Activated gamma-delta T cell treated with anti-CD3 and anti-CD28 coated beads, Interleukin-2, amount 50 U/mL, for 16 hours (primary cell): ENCODE measurements around the gene TMEM39B.
"Not testable (repeated sequence)": the region's sequence is repeated elsewhere in the genome, so short reads cannot be mapped to it uniquely, and the experiment has no call there.

ENCODE experiments used
- DNase-seq: peaks from one replicate; pipeline ENCODE4 v3.0.0-alpha.2; 2020; ENCODE audit warnings: low read depth

TMEM39B gene

GRCh38 chr1:32072622-32073298 lies at the start of gene TMEM39B:
Gene TMEM39B (plus strand): TSS chr1:32072939. CDS start chr1:32073048, 109 bp downstream.
- peak; percentile 89 for DNase-seq

DNA sequence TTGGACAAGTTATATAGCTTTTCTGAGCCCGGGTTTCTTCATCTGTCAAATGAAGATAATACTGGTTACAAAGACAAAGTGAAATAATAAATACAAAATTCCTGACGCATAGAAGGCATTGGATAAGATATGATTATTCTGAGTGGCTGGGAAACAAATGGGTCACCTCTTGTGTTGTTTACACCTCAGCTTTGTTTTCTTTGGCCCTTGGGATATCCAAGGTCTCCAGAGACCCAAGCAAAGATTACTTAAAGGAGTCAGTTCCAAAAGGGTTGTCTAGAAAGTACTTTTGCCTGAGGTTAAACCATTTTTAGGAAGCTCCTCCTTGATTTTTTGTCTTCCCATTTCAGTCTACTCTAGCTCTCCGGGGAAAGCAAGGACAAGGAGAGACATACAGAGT lies 49.4 kb upstream of the TMEM39B start:
- no peak for DNase-seq

GRCh38 chr1:32025515-32025914 lies 47.2 kb upstream of the TMEM39B start:
- DNase-seq, result no peak

DNA sequence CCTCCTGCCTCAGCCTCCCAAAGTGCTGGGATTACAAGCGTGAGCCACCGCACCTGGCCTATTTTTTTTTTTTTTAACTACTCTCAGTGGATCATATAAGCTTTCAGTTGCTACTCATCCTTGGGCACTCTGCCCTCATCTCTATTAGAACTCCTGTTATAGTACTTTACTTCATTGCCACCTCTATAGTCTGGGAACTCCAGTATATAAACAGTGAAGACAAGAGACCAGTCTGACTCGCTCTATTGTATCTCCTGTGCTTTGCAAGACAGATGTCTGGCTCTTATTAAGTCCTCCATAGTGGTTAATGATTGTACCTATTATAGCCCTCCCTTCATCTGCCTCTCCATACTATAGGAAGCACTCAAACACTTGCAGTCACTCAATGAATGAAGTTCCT lies 44.0 kb upstream of the TMEM39B start:
- no peak for DNase-seq

GRCh38 chr1:32031578-32032274 lies 41.0 kb upstream of the TMEM39B start:
- no peak for DNase-seq

DNA sequence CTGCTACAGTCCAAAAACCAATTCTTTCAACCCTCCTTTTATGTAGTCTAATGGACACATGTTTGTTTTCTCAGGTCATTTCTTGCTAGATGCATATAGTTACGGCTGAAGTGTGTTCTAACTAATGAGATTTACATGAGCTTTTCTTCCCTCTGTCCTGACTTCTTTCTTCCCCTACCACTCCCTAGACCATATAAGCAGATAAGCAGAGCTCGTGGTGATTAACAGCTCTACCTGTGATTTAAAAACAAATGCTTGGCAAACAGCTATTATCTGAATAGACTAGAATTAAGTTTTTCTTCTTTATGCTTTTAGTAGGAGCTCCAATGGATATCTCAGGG lies 40.5 kb upstream of the TMEM39B start:
- DNase-seq, result no peak

GRCh38 chr1:32035119-32035518 lies 37.6 kb upstream of the TMEM39B start:
- DNase-seq, result no peak

GRCh38 chr1:32040711-32041110 lies 32.0 kb upstream of the TMEM39B start:
- DNase-seq, result no peak

- DNase-seq, result no peak
Observed at GRCh38 chr1:32042330-32042729, 30.4 kb upstream of the TMEM39B start.

DNA sequence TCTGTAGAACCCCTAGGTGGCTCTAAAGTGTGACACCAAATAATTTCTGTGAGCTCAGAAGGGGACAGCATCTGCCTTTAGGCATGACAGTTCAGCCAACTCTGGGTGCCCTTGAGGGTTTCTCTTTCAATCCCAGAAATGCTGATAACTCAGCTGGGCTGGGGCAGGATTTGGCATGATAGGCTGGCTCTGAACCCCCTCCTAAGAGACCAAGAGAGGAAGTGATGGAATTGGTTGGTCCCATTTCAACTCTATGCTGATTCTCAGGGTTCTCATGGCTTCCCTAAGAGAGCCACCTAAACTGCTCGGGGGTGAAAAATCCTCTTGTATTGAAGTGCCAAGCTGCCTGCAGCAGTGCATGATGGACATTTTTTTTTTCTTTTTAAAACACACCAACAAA lies 28.5 kb upstream of the TMEM39B start:
- no peak for DNase-seq

GRCh38 chr1:32045772-32046171 lies 27.0 kb upstream of the TMEM39B start:
- DNase-seq, result no peak

DNA sequence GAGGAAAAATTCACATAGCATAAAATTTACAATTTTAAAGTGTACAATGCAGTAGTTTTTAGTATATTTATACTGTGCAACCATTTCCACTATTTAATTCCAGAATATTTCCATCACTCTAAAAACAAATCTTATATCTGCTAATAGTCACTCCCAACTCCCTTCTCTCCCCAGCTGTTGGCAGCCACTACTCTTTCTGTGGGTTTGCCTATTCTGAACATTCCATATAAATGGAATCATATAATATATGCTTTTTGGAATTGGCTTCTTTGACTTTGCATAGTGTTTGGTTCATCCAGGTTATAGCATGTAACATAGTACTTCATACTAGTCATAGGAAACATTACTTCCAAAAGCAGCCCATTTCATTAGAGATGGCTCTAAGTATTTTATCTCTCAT lies 25.0 kb upstream of the TMEM39B start:
- DNase-seq, result no peak

- no peak for DNase-seq
Observed at GRCh38 chr1:32048440-32048839, 24.3 kb upstream of the TMEM39B start.

GRCh38 chr1:32051706-32052105 lies 21.0 kb upstream of the TMEM39B start:
- DNase-seq, result no peak

DNA sequence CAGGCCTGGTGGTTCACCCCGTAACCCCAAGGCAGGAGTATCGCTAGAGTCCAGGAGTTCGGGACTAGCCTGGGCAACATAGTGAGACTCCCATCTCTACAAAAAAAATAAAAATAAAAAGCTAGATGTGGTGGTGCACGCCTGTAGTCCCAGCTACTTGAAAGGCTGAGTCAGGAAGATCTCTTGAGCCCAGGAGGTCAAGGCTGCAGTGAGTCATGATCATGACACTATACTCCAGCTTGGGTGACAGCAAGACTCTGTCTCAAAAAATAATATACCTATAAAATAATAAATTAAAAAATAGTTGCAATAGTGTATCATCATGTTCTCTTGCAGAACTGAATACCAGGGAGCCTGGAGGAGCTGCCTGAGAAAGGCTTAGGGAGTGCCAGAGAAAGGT lies 19.9 kb upstream of the TMEM39B start:
- no peak for DNase-seq

DNA sequence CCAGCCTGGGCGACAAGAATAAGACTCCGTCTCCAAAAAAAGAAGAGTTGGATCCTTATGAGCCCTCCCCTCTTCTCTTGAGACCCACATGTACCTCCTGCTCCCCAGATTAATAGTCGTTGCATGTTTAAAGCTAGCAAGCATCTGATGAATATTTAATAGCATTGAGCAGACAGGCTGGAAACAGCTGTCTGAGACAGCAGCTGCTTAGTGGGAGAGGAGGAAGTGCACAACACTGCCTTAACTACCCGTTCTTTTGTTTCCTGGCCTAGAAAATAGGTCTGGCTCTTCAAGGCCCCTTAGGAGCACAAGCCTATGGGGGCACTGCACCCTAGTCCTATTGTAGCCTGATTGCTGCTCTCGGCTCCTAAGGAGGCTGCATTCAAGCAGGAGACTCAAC lies 17.3 kb upstream of the TMEM39B start:
- DNase-seq, result no peak

DNA sequence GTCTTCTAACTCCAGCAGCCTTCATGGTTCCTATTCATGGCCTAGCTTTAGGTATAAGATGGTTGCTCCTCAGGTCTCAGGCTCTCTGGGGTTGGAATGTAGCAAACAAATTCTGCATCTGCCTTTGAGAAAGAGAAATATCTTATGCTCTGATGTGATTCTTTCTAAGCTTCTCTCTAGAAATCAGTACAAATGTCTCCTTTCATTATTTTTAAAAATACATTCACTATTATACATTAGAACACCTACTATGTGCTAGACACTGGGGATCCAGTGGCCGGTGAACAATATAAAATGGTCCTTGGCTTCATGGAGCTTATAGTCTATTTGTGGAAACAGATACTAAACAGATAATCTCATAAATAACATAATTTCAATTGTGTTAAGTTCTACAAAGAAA lies 16.1 kb upstream of the TMEM39B start:
- DNase-seq, result no peak

GRCh38 chr1:32060914-32061313 lies 11.8 kb upstream of the TMEM39B start:
- no peak for DNase-seq

DNA sequence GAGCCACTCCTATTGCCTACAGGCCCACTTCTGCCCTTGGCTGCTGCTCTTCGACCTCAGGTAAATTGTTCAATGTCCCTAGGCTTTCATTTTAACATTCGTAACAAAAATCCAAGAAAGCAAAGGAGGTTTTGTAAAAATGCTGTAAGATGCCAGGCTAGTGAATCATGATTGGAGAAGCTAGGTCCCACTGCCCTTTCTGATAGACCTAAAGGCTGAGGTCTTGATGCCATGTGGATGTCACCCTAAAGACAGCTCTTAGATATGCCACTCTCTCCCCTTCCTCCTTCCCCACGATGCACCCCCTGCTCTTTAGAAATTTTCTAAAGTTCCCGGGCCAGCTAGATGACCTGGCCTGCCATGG lies 9.9 kb upstream of the TMEM39B start:
- DNase-seq, result no peak

DNA sequence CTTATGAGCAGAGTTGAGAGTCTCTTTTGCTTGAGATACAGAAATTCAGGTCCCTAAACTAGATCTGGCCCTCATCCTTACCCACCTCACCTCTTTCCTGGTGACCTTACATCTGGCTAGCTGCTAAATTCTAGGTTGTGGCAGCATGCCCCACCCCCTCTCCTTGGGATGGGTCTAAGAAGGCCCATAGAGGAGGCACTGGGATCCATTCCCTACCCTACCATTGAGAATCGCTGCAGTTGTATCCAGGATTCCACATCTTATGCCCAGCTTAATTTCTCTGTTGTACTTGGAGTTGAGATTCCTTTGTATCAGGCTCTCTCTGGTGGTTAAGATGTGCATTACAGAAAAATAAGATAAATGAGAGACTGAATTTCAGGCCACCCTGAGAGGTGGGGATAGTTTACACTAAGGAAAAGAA lies 9.5 kb upstream of the TMEM39B start:
- DNase-seq, result no peak

DNA sequence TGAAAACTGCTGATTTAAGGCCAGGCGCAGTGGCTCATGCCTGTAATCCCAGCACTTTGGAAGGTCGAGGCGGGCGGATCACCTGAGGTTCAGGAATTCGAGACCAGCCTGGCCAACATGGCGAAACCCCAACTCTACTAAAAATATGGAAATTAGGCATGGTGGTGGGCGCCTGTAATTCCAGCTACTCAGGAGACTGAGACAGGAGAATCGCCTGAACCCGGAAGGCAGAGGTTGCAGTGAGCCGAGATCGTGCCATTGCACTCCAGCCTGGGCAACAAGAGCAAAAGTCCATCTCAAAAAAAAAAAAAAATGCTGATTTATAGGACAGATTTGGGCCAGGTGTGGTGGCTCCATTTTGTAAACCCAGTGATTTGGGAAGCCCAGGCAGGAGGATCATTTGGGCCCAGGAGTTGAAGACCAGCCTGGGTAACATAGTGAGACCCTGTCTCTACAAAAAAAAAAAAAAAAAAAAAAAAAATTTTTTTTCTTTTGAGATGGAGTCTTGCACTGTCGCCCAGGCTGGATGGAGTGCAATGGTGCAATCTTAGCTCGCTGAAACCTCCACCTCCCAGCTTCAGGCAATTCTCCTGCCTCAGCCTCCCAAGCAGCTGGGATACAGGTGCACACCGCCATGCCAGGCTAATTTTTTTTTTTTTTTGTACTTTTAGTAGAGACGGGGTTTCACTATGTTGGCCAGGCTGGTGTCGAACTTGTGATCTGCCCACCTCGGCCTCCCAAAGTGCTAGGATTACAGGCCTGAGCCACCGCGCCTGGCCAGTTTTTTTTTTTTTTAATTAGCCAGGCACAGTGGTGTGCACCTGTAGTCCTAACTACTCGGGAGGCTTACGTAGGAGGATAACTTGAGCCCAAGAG lies 6.9 kb upstream of the TMEM39B start:
- not testable (repeated sequence) for DNase-seq

DNA sequence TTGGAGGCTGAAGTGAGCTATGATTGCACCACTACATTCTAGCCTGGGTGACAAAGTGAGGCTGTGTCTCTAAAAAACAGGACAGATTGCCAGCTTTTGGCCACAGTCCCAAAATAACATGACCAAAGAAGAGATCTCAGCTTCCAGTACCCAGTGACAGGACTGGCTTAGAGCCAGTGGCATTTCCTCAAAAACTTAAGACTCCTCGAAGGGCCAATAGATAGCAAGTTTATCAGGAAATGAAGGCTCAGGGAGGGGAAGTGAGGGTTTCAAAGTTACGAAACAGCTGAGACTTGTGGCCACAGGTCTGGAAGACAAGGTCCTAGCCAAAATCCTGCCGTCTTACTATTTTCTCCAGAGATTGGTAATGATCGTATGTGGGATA lies 6.3 kb upstream of the TMEM39B start:
- DNase-seq, result no peak

DNA sequence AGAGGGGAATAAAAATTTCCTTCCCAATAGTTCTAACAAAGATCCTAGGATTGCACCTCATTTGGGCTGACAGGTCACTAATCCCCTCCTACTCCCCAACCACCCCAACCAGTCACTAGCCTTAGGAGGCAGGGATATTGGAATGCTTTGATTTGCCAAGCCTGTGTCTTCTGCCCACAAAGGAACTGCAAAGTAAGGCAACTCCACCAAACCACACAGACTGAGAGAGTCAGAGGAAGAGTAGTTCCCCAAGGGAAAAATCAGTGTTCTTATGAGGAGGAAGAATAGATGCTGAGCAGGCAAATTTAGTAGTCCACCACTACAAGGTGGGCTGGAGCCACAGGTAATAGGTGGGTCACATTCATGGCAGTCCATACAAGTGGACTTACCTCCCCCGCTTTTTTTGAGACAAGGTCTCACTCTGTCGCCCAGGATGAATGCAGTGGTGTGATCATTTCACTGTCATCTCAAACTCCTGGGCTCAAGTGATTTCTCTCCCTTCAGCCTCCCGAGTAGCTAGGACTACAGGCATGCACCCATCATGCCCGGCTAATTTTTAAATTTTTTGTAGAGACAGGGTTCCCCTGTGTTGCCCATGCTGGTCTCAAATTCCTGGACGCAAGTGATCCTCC lies 3.7 kb upstream of the TMEM39B start:
- DNase-seq, result no peak
